ENCODE results near the gene SRCAP. TPM values are rescaled to one million over a fixed set of nuclear protein-coding genes. Genes with fewer than 3 reads are reported as not detected.
A peak's percentile ranks its signal among the peaks of the same experiment; 100 is the strongest.

SRCAP gene
- total RNA-seq, 4 donors from 2014 or later: 31.6 to 59.3 (median 41.0) TPM

- H3K27ac ChIP-seq (replicated peaks in 1 of 4): peak overlapping the region in 2 of 4 donors; percentile 16 to 98
Measured at GRCh38 chr16:30655815-30656347, 43.1 kb upstream of the SRCAP start.

GRCh38 chr16:30656388-30656787 is 42.6 kb upstream of the SRCAP start:
- Histone ChIP-seq H3K36me3 (peaks cover 38 to 57% (median 53%) of the 10 kb centered on the region in 4 donors), H3K4me1 (peaks cover 36 to 66% (median 60%) of the 10 kb centered on the region in 4 donors), H3K4me3 (no peak overlapping the region), H3K27ac (replicated peaks in 1 of 4) (peak overlapping the region; percentile 87 to 99 (median 98)), H3K27me3 (no peaks in the 10 kb centered on the region), H3K9me3 (no peaks in the 10 kb centered on the region)
- TF ChIP-seq POLR2AphosphoS5 (IDR thresholded peaks at IDR 0.05): no peak
- no peak for TF ChIP-seq CTCF (IDR thresholded peaks at IDR 0.05)
- no peak for TF ChIP-seq EP300 (IDR thresholded peaks at IDR 0.05)
- no peak for TF ChIP-seq POLR2A (IDR thresholded peaks at IDR 0.05; ENCODE audit: low read depth)
- intact Hi-C loops (cut with DNase I): no loop called here
- 96% methylated on average over 8 of the region's 8 CpGs for WGBS
- no peak for DNase-seq (ENCODE audit: extremely low spot score)

More at GRCh38 chr16:30655815-30656347, 43.1 kb upstream of the SRCAP start:
- 92% methylated on average over 9 of the region's 12 CpGs for WGBS
- TF ChIP-seq POLR2A (IDR thresholded peaks at IDR 0.05; ENCODE audit: low read depth) (no peak), EP300 (IDR thresholded peaks at IDR 0.05) (no peak), CTCF (IDR thresholded peaks at IDR 0.05) (no peak), POLR2AphosphoS5 (IDR thresholded peaks at IDR 0.05) (no peak)
- Histone ChIP-seq H3K9me3 (no peaks in the 10 kb centered on the region), H3K36me3 (peaks cover 38 to 52% (median 48%) of the 10 kb centered on the region in 4 donors), H3K4me3 (no peak overlapping the region), H3K27me3 (no peaks in the 10 kb centered on the region), H3K4me1 (peaks cover 31 to 61% (median 55%) of the 10 kb centered on the region in 4 donors)
- DNase-seq (ENCODE audit: extremely low spot score): no peak
- intact Hi-C loops (cut with DNase I): no loop called here

GRCh38 chr16:30656974-30657865 is 41.8 kb upstream of the SRCAP start:
- DNase-seq (ENCODE audit: extremely low spot score): no peak

GRCh38 chr16:30657866-30658730 is 40.9 kb upstream of the SRCAP start, which contains the start of gene FBRS:
TSS of gene FBRS (plus strand) at chr16:30658431. CDS start at chr16:30659519, 1,088 bp downstream.
- no peaks in the 10 kb centered on the region for H3K9me3 ChIP-seq
- peak within 1 kb of the TSS; percentile 92 to 99 (median 98) for H3K27ac ChIP-seq (replicated peaks in 1 of 4)
- intact Hi-C loops (cut with DNase I): no loop called here
- DNase-seq (ENCODE audit: extremely low spot score): peak; percentile 100
- WGBS: under 1% methylated on average over 32 of the region's 86 CpGs
- peaks cover 41 to 65% (median 62%) of the 10 kb centered on the region in 4 donors for H3K36me3 ChIP-seq
- TF ChIP-seq POLR2AphosphoS5 (IDR thresholded peaks at IDR 0.05): peak in 1 of 2 donors; percentile 87
- TF ChIP-seq EP300 (IDR thresholded peaks at IDR 0.05): no peak
- peak; percentile 86 to 92 (median 86) for TF ChIP-seq CTCF (IDR thresholded peaks at IDR 0.05)
- TF ChIP-seq POLR2A (IDR thresholded peaks at IDR 0.05; ENCODE audit: low read depth): peak; percentile 87
- no peaks in the 10 kb centered on the region for H3K27me3 ChIP-seq
- H3K4me1 ChIP-seq: peaks cover 29 to 66% (median 61%) of the 10 kb centered on the region in 4 donors
- peak within 1 kb of the TSS; percentile 71 to 95 (median 90) for H3K4me3 ChIP-seq

More at GRCh38 chr16:30656974-30657865, 41.8 kb upstream of the SRCAP start:
- TF ChIP-seq POLR2A (IDR thresholded peaks at IDR 0.05; ENCODE audit: low read depth) (peak; percentile 27), POLR2AphosphoS5 (IDR thresholded peaks at IDR 0.05) (no peak)
- no peaks in the 10 kb centered on the region for H3K9me3 ChIP-seq
- peak overlapping the region; percentile 54 to 93 (median 72) for H3K4me3 ChIP-seq
- peaks cover 37 to 66% (median 61%) of the 10 kb centered on the region in 4 donors for H3K4me1 ChIP-seq
- intact Hi-C loops (cut with DNase I): no loop called here
- no peaks in the 10 kb centered on the region for H3K27me3 ChIP-seq
- 33% methylated on average over 29 of the region's 32 CpGs for whole genome bisulfite sequencing
- H3K27ac ChIP-seq (replicated peaks in 1 of 4): peak overlapping the region; percentile 87 to 99 (median 98)
- peaks cover 39 to 65% (median 61%) of the 10 kb centered on the region in 4 donors for H3K36me3 ChIP-seq

All from esophagus muscularis mucosa (tissue), 4 donors.